Loucy (cell line): ENCODE results near the gene TFPI.

Experiments
- H2AFZ ChIP-seq: fragments of 200-600 bp; sonication (generic); 2 replicates; pipeline ENCODE4 v1.6.0; 2016; ENCODE audit warnings: antibody characterized with exemption, mild to moderate bottlenecking, low read length, moderate library complexity
- H3F3A ChIP-seq: fragments of 200-600 bp; 2 replicates; pipeline ENCODE4 v1.6.0; 2016; ENCODE audit warnings: antibody characterized with exemption, low read depth, mild to moderate bottlenecking
- H3K27me3 ChIP-seq: fragments of 200-600 bp; sonication (generic); 2 replicates; pipeline ENCODE4 v1.6.1; 2014; ENCODE audit warnings: low read length, mild to moderate bottlenecking; ENCODE audit not compliant: insufficient read depth, poor library complexity, severe bottlenecking
- H3K36me3 ChIP-seq: fragments of 200-600 bp; sonication (generic); 2 replicates; pipeline ENCODE4 v1.6.1; 2016; ENCODE audit warnings: low read length; ENCODE audit not compliant: insufficient read depth
- H3K4me1 ChIP-seq: fragments of 200-600 bp; sonication (generic); 2 replicates; pipeline ENCODE4 v1.5.1; 2014; ENCODE audit warnings: low read length, mild to moderate bottlenecking; ENCODE audit not compliant: insufficient read depth, poor library complexity, severe bottlenecking
- H3K4me2 ChIP-seq: fragments of 200-600 bp; sonication (generic); 2 replicates; pipeline ENCODE4 v1.6.0; 2014; ENCODE audit warnings: antibody characterized with exemption, low read length, low read depth, mild to moderate bottlenecking; ENCODE audit not compliant: poor library complexity, severe bottlenecking
- H3K4me3 ChIP-seq: fragments of 200-600 bp; sonication (generic); 2 replicates; pipeline ENCODE4 v1.5.1; 2014; ENCODE audit warnings: low read length, mild to moderate bottlenecking, mixed read lengths; ENCODE audit not compliant: poor library complexity, severe bottlenecking
- H3K79me2 ChIP-seq: fragments of 200-600 bp; sonication (generic); 2 replicates; pipeline ENCODE4 v1.6.1; 2014; ENCODE audit warnings: low read length; ENCODE audit not compliant: insufficient read depth
- H3K9ac ChIP-seq: fragments of 200-600 bp; sonication (generic); 2 replicates; pipeline ENCODE4 v1.6.0; 2014; ENCODE audit warnings: mild to moderate bottlenecking, low read depth, low read length, moderate library complexity; ENCODE audit not compliant: poor library complexity, severe bottlenecking
- H3K9me2 ChIP-seq: fragments of 200-600 bp; sonication (generic); replicated peaks from 2 replicates; pipeline ENCODE4 v1.6.1; 2016; ENCODE audit warnings: low read depth, low read length, mixed read lengths
- H3K9me3 ChIP-seq: fragments of 200-600 bp; sonication (generic); 2 replicates; pipeline ENCODE4 v1.6.1; 2014; ENCODE audit warnings: mild to moderate bottlenecking, antibody characterized with exemption, low read length, low read depth; ENCODE audit not compliant: insufficient read depth
- H4K20me1 ChIP-seq: fragments of 200-600 bp; sonication (generic); 2 replicates; pipeline ENCODE4 v1.6.0; 2014; ENCODE audit warnings: antibody characterized with exemption, low read length, mild to moderate bottlenecking; ENCODE audit not compliant: insufficient read depth, poor library complexity, severe bottlenecking
- CTCF ChIP-seq: fragments of 200-600 bp; sonication (generic); conservative IDR thresholded peaks from 2 replicates; pipeline ENCODE4 v1.5.1; 2014; ENCODE audit warnings: mild to moderate bottlenecking, antibody characterized with exemption, low read length
- EZH2phosphoT487 ChIP-seq: fragments of 200-600 bp; IDR thresholded peaks from 2 replicates; pipeline ENCODE4 v1.6.1; 2018; ENCODE audit warnings: antibody characterized with exemption, mild to moderate bottlenecking, moderate library complexity, borderline replicate concordance

Gene TFPI

DNA sequence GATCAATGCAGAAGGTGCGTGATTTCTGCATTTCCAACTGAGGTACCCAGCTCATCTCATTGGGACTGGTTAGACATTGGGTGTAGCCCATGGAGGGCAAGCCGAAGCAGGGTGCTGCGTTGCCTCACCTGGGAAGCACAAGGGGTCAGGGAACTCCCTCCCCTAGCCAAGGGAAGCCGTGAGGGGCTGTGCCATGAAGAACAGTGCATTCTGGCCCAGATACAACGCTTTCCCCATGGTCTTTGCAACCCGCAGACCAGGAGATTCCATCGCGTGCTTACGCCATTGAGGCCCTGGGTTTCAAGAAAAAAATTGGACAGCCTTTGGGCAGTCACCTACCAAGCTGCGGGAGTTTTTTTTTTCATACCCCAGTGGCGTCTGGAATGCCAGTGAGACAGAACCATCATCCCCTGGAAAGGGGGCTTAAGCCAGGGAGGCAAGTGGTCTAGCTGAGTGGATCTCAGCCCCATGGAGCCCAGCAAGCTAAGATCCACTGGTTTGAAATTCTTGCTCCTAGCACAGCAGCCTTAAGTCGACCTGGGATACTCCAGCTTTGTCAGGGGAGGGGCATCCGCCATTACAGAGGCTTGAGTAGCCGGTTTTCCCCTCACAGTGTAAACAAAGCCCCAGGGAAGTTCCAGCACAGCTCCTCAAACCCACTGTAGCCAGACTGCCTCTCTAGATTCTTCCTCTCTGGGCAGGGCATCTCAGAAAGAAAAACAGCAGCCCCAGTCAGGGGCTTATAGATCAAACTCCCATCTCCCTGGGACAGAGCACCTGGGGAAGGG is 21.7 kb downstream of the TFPI start:
- Histone ChIP-seq H3K9me3 (no peaks in the 10 kb centered on the region), H3K4me2 (no peak overlapping the region), H3K79me2 (no peaks in the 10 kb centered on the region), H3K9ac (no peak overlapping the region), H3K36me3 (no peaks in the 10 kb centered on the region), H3F3A (no peaks in the 10 kb centered on the region), H3K27me3 (no peaks in the 10 kb centered on the region), H3K9me2 (no peaks in the 10 kb centered on the region), H3K4me3 (no peak overlapping the region), H2AFZ (no peak overlapping the region), H3K4me1 (no peaks in the 10 kb centered on the region), H4K20me1 (no peaks in the 10 kb centered on the region)
- TF ChIP-seq EZH2phosphoT487 (no peak), CTCF (no peak)

DNA sequence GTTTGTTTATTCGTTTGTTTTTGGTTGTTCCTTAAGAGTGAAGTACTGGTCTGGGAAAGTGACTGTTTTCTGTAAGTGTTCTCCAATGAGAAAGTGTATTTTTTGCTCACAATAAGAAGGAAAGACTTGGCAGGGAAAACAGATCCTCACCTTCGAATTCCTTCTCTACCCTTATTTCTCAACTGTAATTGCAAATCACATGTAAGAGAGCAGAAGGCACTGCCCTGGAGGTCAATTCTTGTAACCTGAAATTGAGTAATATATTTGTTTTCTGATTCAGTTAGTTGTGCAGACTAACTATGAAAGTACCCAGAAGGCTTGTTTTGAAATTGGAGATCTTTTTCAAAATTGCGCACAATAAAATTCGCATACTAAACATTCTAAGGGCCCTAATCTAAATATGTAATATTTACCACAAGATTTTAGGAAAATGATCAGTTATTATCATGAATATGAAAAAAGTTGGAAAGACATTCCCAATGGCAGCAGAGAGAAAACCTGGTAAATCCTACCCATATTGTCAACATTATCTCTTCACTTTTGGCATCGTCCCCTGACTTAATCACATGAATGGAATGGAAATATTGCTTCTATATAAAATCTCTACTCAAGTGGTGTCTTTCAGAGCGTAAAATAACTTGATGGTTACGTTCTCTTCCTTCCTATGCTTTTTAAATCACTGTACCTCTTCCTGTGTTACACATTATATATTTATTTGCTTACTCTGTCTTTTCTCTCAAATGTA is 24.1 kb downstream of the TFPI start:
- H3K27me3 ChIP-seq = no peaks in the 10 kb centered on the region
- H2AFZ ChIP-seq = no peak overlapping the region
- H3F3A ChIP-seq = no peaks in the 10 kb centered on the region
- no peak overlapping the region for H3K4me2 ChIP-seq
- no peak overlapping the region for H3K4me3 ChIP-seq
- no peaks in the 10 kb centered on the region for H4K20me1 ChIP-seq
- no peaks in the 10 kb centered on the region for H3K36me3 ChIP-seq
- H3K9ac ChIP-seq = no peak overlapping the region
- no peaks in the 10 kb centered on the region for H3K9me2 ChIP-seq
- H3K9me3 ChIP-seq = no peaks in the 10 kb centered on the region
- TF ChIP-seq CTCF (no peak), EZH2phosphoT487 (no peak)
- no peaks in the 10 kb centered on the region for H3K79me2 ChIP-seq
- peaks cover 4% of the 10 kb centered on the region for H3K4me1 ChIP-seq

DNA sequence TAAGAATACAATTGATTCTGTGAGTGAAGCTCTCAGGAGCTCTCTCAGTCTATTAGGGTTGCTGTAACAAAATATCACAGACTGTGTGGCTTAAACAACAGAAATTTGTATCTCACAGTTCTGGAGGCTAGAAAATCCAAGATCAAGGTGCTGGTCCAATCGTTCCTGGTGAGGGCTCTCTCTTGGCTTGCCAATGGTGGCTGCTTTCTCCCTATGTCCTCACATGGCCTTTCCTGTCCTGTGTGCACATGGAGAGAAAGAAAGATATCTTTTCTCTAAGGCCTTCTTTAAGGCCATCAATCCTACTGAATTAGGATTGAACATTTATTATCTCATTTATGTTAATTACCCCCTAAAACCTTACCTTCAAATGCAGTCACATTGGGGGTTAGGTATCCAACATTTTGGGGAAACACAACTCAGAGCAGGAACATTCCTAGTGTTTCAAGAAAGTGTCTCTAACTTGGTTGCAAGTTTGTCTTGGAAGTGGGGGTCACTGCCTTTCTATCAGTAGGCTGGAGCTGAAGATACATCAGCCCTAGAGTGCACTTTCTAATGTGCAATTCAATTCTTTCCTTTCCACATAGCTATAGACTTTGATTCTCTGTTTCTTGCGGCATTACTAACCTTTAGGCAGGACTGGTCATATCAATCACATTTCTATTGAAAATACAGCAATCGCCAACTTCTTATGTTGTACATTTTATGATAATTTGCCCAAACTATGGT is 24.8 kb downstream of the TFPI start:
- Histone ChIP-seq H3K79me2 (no peaks in the 10 kb centered on the region), H2AFZ (no peak overlapping the region)

More for the DNA sequence above, 24.8 kb downstream of the TFPI start:
- no peaks in the 10 kb centered on the region for H3F3A ChIP-seq
- no peaks in the 10 kb centered on the region for H4K20me1 ChIP-seq
- no peak overlapping the region for H3K9ac ChIP-seq
- H3K4me1 ChIP-seq = peaks cover 4% of the 10 kb centered on the region
- no peak for TF ChIP-seq EZH2phosphoT487
- no peak for TF ChIP-seq CTCF
- no peaks in the 10 kb centered on the region for H3K9me3 ChIP-seq
- no peak overlapping the region for H3K4me3 ChIP-seq
- H3K27me3 ChIP-seq = no peaks in the 10 kb centered on the region
- no peaks in the 10 kb centered on the region for H3K36me3 ChIP-seq
- H3K4me2 ChIP-seq = no peak overlapping the region
- no peaks in the 10 kb centered on the region for H3K9me2 ChIP-seq
